HG03565 (cell line): ENCODE results near the gene PDIA3.
"Not testable (repeated sequence)": the region's sequence is repeated elsewhere in the genome, so short reads cannot be mapped to it uniquely, and the experiment has no call there.

Source experiments
- ATAC-seq: cut with Tn5 transposase; IDR thresholded peaks from one replicate; pipeline ENCODE4 v1.9.1; 2021; ENCODE audit warnings: mild to moderate bottlenecking, moderate library complexity; ENCODE audit not compliant: unreplicated experiment

Gene PDIA3

DNA sequence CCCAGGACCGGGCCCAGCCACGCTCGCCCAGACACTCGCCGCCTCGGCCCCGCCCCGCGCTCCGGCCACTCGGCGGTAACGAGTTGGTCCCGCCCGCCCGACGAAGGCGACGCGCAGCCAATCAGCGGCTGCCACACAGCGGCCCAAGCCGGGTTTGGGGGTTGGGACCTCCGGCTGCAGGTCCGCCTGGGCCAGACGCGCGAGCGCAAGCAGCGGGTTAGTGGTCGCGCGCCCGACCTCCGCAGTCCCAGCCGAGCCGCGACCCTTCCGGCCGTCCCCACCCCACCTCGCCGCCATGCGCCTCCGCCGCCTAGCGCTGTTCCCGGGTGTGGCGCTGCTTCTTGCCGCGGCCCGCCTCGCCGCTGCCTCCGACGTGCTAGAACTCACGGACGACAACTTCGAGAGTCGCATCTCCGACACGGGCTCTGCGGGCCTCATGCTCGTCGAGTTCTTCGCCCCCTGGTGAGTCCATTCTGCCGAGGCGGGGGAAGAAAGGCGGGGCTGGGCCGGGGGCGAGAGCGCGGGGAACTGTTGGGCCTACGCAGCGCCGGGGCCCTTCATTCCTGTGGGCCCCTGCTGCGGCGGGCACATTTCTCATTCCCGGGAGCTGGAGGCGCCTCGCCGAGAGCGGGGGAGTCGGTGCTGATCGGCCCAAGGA is at the start of gene PDIA3:
PDIA3 (plus strand) TSS at position 194 of the 658 bp plus-strand sequence; CDS start at position 296, 102 bp downstream.
- peak; percentile 50 for ATAC-seq

DNA sequence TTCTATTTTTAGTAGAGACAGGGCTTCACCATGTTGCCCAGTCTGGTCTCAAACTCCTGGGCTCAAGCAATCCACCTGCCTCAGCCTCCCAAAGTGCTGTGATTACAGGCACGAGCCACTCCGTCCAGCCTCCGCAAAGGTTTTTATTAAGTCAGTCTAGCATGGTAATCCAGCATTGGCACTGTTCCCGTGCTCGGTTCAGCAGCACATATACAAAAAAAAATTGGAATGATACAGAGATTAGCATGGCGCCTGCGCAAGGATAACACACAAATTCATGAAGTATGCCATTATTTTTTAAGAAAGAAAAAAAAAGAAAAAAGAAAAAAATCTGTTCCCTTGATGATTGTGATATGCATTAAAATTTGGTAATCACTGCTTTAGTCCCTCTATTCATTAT is 44.1 kb upstream of the PDIA3 start:
- ATAC-seq: no peak

DNA sequence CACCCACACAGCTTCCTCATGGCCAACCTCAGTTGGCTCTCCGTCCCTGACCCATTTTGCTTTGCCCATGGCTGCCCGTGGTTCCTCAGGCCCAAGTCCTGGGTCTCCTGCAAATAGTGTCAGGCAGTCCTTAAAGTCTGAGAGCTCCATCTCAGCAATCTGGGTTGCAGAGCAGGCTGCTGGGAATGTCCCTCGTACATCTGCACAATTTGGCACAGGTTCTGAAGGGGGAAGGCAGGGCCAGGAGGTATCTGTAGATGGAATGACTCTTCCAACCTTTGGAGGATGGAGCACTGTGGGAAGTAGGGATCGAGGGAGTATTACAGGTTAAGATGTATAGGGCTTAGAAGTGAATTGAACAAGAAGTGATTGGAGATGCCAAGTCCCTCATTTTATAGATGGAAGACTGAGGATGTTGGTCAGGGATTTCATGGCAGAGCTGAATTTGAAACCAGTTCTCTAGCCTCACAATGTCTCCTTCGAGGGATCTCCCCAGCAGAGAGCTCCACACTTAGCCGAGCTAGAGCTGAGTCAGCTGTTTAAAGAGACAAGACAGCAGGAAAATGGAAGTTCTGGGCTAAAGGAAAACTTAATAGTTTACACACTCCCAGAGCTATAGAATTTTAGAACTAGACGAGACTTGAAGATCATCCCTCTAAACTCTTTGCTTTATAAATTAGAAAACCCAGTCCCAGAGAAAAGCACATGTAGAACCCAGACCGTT is 43.4 kb upstream of the PDIA3 start:
- ATAC-seq: no peak

DNA sequence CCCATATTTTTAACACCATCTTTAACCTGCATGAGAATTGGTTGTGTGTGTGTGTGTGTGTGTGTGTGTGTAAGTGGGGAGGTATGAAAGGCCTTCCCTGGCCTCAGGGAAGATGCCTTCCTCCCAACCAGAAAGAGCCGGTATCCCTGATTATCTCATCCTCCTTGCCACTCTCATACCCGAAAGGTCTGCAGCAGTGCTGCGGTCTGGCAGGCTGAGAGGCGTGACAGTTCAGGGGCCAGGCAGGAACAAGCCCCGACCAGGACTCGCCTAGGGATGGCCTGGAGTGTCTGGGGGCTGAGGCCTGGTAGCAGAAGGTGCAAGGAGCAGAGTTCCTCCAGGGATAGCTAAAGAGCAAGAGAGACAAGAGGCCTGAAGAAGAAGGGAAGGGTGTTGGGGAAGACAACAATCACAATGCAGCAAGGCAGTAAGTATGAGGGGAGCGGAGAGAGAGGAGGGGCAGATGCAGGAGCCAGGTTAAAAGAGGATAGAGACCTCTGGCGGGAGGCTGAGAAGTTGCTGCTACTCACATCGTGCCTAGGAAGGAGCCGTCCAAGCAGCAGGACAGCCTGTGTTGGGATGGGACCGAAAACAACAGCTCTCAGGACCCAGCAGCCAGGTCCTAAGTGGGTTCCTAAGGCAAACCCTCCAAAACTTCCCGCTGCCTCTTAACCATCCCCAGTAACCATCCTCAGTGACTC is 35.7 kb upstream of the PDIA3 start:
- ATAC-seq: not testable (repeated sequence)

DNA sequence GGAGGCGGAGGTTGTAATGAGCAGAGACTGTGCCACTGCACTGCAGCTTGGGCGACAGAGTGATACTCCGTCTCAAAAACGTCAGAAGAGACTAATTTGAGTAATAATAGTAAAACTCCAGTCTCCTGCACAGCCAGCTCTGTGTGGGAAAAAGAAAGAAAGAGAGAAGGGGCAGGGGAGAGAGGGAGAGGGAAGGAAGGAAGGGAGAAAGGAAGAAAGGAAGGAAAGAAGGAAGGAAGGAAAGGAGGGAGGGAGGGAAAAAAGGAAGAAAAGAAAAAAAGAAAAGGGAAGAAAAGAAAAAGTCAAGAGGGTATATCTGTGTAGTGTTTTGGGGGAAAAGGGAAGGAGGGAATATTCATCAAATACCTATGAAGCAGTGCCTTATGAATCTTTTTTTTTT is 23.1 kb upstream of the PDIA3 start:
- ATAC-seq: no peak

DNA sequence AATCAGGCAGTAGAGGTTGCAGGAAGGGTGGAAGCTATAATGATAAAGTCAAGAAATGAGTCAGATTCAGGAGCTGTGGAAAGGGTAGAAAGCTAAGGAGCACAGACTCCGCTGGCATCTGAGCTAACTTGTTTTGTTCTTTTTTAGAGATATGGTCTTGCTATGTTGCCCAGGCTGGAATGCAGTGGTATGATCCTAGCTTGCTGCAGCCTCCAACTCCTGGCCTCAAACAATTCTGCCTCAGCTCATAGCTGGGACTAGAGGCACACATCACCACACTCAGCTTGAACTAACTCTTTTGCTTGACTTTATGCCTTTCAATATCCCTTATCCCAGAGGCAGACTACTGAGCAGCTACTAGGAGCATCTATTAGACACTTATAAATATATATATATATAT is 19.9 kb upstream of the PDIA3 start:
- ATAC-seq: not testable (repeated sequence)

DNA sequence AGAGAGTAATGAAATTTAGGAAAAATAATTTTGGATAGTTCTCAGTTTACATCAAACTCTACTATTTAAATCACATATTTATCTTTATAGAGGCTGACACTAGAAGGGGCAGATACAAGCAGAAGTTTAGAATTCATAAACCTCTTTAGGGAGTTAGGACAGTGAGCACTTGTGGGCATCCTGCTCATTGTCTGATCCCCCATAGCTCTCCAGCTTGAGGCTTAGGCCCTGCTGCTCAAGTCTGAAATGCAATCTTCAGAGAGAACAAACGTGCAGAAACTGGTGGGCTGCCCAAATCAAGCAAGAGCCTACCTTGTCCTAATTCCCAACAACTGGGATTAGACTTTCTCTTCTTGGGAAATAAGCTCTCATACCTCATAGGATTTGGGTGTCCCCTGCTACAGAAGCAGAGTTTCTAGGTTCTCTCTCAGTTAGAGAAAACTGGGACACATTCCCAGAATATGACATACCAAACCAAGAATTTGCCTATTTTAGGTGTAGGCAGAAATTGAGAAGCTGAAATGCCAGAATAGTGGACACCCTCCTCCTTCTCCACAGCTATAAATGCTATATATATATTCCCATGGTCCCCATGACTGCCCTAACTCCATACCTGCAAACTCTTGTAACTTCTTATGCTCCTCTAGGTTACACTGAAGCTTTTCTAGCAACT is 18.0 kb upstream of the PDIA3 start:
- ATAC-seq: not testable (repeated sequence)

DNA sequence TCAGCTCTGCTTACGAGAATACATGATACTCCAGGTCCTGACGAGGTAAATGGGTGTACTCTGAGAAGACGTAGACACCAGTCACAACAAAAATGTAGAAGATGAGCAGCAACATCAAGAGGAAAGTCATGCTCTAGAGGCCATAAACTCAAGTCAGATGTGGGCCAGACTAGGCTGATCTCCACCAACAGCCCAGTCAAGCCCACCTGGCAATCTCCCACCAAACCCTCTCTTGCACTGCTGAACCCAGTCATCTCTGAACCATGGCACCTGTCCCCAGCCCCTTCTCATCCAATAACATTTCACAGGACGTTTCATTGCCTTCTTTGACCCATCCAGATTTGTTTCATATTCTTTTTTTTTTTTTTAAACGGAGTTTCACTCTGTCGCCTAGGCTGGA is 10.8 kb upstream of the PDIA3 start:
- ATAC-seq: peak; percentile 29

DNA sequence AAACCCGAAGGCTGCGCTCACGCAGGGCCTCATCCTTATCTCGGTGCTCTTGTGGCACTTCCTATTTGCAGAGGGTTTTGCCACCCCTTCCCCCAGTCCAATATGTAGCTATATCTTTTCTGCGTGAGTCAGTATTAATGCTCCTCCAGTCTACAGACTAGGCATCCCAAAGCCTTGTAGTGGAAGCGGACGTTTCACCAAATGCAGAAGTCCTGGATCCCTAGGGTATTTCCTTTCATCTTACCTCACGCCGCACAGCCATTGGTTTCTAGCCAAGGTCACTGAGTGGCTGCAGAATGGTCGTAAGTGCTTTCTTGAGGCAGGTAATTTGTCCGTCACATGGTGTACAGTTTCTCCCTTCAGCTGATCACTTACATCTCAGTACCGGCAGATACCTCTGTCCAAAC is 668 bp downstream of the PDIA3 start:
- not testable (repeated sequence) for ATAC-seq

DNA sequence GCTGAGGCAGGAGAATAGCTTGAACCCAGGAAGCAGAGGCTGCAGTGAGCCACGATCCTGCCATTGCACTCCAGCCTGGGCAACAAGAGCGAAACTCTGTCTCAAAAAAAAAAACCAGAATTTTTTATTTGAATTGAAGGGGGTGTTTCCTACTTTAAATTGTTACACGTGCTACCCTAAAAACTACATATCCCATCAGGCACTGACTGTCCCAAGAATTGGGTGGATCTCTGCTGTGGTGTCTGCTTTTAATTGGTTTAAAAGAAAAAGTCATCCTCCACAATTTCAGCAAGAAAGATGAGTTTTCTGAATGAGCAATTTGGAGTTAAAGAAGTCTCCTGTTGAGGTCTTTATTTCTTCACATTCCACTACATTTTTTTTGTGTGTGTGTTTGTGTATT is 2.1 kb downstream of the PDIA3 start:
- no peak for ATAC-seq

DNA sequence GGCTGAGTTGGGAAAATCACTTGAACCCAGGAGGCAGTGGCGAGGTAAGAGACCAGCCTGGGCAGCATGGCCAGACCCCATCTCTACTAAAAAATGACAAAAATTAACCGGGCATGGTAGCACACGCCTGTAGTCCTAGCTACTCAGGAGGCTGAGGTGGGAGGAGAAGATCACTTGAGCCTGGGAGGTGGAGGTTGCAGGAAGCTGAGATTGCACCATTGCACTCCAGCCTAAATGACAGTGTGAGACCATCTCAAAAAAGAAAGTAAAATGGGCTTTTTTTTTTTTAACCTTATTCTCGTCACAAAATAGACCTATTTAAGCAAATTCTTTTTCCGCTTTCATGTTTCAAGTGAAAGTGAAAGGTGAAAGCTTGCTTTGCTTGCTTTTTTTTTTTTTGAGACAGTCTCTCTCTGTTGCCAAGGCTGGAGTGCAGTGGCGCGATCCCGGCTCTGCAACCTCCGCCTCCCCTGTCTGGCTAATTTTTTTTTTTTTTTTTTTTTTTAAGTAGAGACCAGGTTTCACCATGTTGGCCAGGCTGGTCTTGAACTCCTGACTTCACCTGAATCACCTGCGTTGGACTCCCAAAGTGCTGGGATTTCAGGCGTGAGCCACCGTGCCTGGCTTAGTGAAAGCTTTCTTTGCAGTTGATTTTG is 3.6 kb downstream of the PDIA3 start:
- ATAC-seq: peak; percentile 41

DNA sequence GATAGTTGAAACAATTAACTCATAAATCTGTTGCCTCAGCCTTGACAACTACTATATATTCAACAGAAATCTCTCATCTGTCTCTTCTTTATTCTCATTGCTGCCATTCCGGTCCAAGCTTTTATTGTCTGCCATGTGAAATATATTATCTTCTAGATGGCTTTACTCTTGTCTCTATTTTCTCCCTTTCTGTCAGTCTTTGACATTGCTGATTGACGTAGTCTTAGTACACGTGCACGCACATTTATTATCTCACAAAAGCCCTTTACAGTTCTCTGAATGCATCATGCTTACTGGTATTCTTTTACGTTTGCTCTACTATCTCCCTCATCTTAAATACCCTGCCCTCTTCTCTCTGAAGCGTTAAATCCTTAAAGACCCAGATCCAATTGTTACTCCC is 5.6 kb downstream of the PDIA3 start:
- no peak for ATAC-seq

DNA sequence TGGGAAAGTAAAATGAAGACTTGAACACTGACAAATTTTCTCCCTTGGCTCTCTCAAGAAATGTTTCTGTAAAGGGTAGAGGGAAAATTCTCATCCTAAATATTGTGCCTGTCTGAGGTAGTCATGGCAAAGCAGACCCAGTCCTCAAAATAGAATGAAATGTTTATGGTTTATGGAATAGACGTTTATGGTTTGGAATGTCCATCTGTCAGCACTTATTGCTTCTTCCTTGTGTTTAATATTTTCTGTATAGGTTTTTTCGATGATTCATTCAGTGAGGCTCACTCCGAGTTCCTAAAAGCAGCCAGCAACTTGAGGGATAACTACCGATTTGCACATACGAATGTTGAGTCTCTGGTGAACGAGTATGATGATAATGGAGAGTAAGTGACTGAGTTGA is 16.6 kb downstream of the PDIA3 start:
- ATAC-seq: no peak

DNA sequence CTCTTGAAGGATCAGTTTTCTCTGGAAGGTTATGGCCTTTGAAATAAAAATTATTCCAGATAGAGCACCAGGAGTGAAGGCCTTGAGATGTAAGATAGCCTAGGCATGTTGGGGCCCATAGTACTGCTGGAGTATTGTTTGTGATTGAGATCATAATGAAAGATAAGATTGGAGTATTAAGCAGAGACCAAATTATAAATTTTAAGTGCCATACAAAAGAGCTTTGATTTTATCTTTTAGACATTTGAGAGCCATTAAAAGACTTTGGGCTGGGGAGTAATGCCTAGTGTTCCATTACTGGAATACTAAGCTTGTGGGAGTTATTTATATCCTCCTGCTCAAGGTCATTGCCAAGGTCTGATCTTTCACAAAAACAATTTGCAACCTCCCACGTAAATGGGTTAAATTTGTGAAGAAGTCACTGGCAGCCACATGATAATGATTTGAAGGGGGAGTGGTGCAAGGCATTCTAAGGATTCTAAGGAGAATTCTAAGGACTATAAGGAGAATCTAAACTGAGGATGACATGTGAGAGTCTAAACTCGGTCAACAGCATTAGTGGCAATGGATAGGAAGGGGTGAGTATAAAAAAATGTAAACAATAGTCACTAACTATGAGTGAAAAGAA is 17.7 kb downstream of the PDIA3 start:
- no peak for ATAC-seq

DNA sequence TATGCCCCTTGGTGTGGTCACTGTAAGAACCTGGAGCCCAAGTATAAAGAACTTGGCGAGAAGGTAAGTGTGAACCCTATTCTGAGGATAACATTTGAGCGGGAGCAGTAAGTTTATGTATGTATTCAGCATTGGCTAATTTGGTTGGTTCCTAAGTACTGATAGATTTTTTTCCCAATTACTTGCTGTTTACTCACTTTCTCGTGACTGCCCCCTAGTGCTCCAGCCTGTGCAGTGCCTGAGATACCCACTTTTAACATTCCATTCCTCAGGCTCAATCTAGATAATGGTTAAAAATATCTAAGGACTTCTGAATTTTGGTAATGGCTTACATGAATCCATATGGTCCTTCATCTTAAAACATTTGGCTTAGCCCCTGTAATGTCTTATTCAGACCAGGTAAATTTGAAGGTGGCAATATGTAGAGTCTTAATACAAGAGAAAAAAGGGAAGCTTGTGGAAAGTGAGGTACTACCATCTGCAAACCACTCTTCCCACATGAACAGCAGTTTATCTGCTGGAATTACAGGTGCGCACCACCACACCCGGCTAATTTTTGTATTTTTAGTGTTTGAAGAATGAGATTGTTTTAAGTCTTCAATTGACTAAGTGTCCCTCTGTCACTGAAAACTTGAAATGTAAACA is 23.5 kb downstream of the PDIA3 start:
- no peak for ATAC-seq

DNA sequence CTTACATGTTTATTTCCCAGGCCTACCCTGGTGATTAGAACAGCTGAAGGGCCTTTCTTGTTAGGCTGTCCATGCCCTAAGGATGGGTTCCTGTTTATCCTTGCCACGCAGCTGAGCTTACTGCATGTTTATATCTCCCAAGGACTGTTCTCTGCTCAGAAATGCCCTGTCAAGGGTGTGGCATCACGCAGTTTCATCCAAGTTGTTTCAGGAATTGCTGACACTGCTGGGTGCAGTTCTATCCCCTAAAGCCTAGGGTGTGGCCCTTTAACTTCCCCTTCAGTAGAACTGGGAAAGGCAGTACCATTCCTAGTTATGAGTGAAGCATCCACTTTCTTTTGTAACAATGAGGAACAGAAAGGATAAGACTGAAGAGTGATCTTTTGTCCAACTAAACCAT is 25.6 kb downstream of the PDIA3 start:
- no peak for ATAC-seq

DNA sequence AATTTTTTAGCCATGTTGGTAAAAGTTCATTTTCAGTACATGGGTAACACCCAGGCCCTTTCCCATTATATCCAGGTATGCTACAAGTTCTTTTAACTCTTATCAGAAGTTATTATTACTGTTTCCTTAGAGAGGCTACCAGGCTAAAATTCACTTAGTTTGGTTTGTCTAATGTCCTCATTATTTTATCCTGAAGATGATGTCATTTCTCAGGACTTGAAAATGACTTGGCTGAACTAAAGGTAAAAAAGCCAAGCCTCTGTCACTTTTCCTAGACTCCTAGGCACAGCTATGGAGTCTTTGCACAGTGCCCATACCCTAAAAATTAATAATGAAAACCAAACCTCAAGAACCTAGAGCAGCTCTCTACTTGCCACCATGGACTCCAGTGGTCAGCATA is 26.4 kb downstream of the PDIA3 start:
- ATAC-seq: no peak

DNA sequence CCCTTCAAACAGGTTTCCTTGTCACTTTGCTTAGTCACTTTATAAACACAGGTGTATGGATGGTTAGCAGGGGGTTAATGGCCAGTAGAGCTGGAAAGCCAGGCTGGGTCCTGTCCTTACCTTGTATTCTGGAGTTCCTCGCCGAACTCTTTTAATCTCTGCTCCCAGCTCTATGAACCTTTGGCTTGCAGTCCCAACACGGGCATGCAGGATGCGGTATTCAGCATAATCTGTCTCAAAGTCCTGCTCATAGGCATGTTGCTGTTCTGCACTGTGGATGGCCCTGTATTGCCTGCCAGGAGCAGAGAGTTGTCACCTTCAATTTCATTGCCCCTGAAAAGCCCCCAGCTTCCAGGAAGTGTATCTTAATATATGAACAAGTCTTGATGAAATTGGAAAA is 27.8 kb downstream of the PDIA3 start:
- no peak for ATAC-seq

DNA sequence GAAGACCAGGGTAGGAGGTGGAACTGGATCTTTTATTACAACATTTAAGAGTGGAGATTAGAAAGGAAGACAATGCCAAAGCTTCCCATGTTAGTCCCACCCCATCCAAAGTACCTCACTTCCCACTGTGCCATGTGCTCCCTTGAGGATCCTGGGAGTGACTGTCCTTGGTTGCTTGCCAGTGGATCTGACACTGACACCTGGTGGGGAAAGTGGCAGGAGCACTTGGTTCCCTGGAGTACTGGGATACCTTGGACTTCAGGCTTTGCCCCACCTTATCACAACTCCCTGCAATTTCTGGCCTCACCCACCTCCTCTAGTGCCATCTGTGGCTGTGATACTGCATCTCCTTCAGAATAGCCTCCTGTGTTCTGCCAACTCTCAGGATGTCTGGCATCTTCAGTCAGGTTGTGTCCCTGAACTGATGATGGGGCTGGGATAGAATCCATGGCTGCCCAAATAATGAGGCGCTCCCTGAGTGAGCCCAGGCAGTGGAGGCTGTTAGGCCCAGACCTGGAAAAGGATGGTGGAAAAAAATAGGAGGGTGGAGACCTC is 29.2 kb downstream of the PDIA3 start:
- no peak for ATAC-seq
